Measurements from ENCODE around the gene ANKMY2.

Gene ANKMY2

DNA sequence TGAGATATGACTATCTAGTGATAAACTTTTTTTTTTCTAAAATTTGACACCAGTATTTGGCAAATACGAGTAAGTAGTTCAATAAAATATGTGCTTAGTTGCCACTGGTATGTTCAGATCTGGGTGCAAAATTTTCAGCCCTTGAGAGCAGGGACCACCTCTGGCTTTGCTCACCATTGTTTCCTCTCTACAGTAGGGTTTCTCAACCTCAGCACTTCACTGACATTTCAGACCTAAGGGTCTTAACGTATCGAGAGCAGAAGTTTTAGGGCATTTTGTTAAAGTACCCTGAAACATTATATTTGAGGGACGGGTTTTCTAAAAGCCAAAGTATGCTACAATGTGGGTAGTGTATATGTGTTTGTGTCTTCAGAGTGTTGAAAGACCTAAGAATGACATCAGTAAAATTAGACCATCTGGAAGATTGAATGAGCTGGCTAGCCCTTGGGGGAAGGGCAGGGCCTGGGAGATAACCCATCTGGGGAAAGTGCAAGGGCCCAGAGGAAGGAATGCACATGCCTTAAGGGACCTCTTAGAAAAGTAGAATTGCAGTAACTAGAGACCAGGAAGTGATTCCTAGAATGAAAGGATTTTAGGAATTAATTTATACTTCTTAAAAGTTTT, 12.2 kb upstream of the ANKMY2 start:
- no peak for DNase-seq

- DNase-seq: no peak
Observed at GRCh38 chr7:16656141-16656540, 10.6 kb upstream of the ANKMY2 start.

GRCh38 chr7:16655394-16655793, 9.8 kb upstream of the ANKMY2 start:
- no peak for DNase-seq

GRCh38 chr7:16652888-16653287, 7.3 kb upstream of the ANKMY2 start:
- no peak for DNase-seq

DNA sequence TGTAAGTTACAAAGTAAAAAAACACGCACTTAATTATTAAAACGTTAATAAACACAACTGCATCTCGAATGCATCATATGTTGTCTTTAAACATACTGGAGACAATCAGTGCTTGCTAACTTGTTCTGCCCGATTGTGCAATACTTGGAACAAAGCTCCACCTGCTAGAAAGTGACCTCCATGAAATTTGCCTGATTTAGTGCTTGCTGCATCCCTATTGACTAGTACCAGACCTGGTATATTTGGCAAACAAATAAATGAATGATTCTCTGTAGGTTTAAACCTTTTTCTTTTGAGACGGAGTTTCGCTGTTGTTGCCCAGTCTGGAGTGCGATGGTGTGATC, 6.7 kb upstream of the ANKMY2 start:
- no peak for DNase-seq

DNA sequence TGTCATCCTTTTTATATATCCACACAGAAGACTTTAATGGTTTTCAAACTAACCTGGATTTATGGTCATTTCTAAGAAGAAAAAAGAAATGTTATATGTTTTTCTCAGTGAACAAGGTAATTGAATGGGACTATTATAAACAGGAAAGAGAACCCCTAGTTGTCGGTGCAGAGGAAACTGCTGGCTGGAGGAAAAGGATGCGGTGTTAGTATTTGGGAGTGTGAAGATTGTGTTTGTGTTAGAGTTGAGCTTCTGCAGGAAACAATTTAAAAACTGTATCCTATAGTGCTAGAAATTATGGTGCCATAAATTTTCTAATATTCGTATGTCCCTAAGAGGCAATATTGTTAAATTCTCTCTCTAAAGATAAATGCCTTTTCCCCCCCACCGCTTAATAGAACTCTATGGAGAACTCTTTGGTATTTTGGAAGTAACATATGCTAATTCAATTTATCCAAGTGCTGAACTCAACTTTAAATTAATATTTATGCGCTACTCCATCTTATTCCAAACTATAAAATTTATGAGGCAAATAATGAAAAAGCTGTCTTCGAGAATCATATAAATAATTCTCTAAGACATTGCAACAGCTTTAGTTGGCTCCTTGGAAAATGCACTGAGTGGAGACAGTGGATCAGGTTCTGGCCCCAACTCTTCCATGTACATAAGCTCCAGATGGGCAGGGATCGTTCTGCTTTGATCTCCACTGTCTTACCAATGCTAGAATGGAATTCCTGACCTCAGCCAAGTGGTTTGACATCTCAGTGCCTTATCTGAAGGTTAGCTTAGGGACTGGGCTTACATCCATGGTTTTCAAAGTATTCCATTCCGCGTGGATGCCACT, 6.1 kb upstream of the ANKMY2 start:
- DNase-seq: no peak

- no peak for DNase-seq
Observed at GRCh38 chr7:16650266-16650665, 4.7 kb upstream of the ANKMY2 start.

- peak; percentile 36 for DNase-seq
Observed at GRCh38 chr7:16649196-16649595, 3.6 kb upstream of the ANKMY2 start.

- no peak for DNase-seq
Observed at GRCh38 chr7:16648551-16648950, 3.0 kb upstream of the ANKMY2 start.

DNA sequence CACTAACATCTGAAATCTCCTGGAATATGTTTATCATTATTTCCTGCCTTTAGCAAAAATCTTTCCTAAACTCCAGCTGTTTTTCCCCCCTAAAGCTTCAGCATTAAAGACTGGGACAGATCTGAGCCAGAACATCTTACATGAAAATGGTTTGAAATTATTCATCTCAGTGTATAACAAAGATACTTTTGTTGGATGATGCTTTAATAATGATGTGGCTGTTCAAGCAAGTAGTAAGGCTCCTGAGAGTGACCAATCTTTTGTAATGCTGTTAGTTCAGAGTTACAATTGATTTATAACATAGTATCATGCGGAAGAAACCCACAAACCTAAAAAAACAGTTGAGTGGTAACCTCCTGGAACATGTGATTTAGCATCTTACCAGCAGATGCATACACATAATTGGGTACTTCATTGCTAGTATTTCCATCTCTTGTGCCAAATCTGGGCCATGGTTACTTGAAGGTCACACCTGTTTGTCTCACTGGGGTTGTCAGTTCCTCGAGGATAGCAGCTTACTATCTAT, 1.9 kb upstream of the ANKMY2 start:
- peak; percentile 21 for DNase-seq

- DNase-seq: peak; percentile 29
Observed at GRCh38 chr7:16646472-16647072, 1.0 kb upstream of the ANKMY2 start.

DNA sequence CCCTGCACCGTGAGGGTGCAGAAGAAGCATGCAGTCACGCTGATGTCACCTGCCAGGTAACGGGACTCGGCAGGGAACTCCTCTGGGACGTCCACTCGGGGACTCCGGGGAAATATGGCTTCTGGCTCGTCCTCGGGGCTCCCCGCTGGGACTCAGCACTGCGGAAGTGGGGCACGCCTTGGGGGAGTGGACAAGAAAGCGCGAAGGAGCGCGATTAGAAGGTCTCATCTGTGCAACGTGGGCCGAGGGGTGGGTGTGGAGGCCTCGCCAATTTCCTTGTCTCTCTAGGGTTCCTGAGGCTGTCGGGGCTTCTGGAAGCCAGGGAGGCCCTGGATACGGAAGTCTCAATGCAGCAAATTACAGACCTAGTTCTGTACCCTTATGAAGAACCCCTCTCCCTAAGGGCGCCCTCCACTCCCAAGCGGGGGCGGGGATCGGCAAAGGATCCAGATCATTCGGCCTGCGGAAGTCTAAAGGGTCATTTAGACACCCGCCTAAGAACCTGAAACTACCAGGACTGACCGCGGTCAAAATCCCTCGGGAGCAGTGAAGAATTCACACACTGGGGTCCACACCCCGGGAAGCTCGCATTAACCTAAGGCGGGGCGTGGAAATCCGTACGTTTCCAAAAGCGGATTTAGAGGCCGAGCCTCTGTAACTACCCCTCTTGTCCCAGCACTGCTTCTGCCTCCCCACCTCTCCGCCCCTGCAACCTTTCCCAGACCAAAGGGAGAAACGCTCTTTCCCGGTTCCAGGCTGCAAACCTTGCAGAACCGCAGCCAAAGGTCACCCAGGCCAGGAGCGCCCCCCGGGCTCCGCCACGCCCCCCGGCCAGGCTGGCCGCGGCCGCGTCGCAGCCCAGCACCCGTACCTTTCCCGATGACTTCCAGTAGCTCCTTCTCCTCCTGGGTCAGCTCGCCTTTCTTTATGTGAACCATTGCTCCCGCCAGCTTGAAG, 640 bp downstream of the ANKMY2 start:
- DNase-seq: peak; percentile 59

DNA sequence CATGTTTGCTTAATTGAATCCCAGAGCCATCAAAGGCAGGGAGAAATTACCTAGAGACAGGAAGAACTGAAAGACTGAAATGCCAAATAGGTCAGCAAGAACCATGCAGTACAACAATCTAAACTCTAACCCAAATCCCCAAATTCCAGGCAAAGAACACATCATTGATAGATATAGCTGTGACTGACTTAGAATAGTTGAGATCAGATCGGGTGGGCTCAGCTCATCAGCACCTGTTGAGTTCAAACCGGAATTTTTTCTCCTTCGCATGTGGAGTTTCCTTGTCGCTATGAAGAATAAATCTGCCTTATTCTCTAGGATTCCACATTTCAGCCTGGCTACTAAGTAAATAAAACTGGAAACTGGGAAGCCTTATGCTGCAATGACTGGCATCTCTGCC, 1.4 kb downstream of the ANKMY2 start:
- no peak for DNase-seq

DNA sequence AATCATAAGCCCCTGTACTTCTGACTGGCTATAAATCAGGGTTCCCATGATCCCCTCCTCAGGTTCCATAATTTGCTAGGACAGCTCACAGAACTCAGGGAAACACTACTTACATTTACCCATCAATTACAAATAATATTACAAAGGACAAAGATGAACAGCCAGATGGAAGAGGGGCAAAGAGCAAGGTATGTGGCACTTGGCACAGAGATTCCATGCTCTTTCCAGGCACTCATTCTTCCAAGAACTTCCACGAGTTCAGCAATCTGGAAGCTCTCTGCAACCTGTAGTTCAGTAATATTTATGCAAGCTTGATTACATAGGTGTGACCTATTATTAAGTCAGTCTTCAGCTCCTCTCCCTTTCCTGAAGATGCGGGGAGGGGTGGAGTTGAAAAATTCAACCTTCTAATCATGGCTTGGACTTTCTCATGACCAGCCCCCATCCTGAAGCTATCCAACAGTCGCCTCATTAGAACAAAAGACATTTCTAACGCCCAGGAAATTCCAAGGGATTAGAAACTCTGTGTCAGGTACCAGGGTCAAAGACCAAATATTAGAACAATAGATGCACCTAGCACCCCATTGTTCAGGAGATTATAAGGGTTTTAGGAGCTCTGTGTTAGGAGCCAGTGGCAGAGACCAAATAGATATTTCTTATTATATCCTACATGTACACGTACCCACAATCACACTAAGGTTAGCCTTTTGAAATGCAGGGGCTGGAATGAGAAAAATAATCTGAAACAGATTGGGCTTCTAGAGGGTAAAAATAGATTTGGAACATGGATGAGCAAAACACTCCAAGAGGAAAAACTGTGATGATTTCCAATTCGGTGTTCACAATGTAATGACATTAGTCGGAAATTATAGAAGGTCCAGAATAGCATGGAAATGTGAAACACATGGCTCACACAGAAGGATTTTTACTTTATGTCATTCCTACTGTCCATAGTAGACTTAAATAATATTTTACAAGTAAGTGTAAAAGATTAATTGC, 7.0 kb downstream of the ANKMY2 start:
- no peak for DNase-seq

DNA sequence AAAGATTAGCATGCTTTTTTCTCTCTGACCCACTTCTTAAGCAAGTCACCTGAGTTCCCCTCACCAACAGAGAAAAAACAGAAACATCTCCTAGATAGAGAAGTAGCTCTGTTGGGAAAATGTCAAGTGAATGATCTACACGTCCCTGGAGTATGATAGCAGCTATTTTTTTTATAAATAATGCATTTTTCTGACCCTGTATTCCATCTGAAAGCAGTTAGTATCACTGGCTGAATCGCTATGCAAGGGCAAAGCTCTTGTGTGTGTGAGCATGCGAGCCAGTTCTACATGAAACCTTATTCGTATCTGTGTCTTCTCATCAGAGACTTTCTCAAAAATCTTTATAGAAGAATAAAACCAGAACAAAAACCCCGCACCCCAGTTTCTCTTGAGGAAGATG, 8.2 kb downstream of the ANKMY2 start:
- DNase-seq: no peak

DNA sequence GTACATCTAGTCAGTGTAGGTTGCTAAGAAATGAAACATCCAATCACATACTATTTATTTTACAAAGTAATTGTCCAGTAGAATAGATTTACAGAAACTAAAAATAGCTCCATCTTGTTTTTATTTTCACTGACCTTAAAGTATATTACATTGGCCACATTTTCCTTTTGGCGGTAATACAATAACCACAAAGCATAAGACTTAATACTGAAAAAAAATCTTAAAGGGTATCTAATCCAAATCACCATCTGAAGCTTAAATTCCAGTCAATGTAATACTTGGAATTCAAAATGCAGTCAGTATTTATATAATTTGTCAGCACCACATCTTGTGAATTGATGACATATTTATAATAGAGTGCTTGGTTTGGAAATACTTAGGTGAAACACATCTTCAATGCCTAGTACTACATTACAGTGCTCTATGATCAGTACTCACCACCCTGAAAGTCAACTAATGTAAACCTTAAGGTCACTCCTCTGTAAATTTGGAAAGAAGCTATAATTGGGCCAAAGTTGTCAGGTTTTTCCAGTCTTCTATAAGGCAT, 8.9 kb downstream of the ANKMY2 start:
- no peak for DNase-seq

- no peak for DNase-seq
Observed at GRCh38 chr7:16634271-16634738, 11.2 kb downstream of the ANKMY2 start.

- DNase-seq: no peak
Observed at GRCh38 chr7:16630654-16631053, 14.9 kb downstream of the ANKMY2 start.

GRCh38 chr7:16627236-16627635, 18.3 kb downstream of the ANKMY2 start:
- DNase-seq: no peak

DNA sequence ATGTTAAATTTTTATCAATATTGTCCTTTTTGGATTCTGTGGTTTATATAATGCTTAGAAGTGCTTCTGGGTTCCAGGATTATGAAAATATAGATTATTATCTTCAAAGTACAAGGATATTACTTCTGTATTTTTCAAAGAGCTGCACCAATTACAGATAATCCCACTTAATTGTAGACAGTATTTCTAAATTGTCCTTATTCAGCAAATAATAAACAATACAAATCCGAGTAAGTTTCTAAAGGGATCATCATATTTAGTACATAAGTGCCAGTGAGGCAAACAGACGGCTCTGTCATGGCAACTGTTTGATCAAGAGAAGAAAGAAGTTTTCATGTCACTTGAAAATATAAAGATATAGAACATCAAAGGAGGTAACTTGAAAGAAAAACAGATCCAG, 19.2 kb downstream of the ANKMY2 start:
- DNase-seq: no peak

GRCh38 chr7:16619979-16620408, 25.6 kb downstream of the ANKMY2 start:
- peak; percentile 73 for DNase-seq
